ENCODE data around the gene BDKRB2.

GRCh38 chr14:96180043-96180874 is 24.4 kb upstream of the BDKRB2 start:
- TF ChIP-seq CTCF (IDR thresholded peaks at IDR 0.05) (no peak), POLR2AphosphoS5 (IDR thresholded peaks at IDR 0.05; ENCODE audit: insufficient read depth in 1 of 2, low read depth in 1 of 2) (no peak), POLR2A (IDR thresholded peaks at IDR 0.05) (no peak)

Data from vagina (tissue), 2 donors.